Testis (tissue), 3 donors: Measurements from ENCODE around the gene PHYKPL. TPM values are rescaled to one million over a fixed set of nuclear protein-coding genes. Genes with fewer than 3 reads are reported as not detected.

Experiments used
- DNase-seq: peaks from one replicate; pipeline ENCODE4 v3.0.0-alpha.2; 2019
- H3K27ac ChIP-seq, 2 donors: fragments of 200-600 bp; sonication (generic); one replicate each; pipeline ENCODE4 v1.5.1; 2019
- H3K27me3 ChIP-seq: fragments of 200-600 bp; sonication (generic); one replicate; pipeline ENCODE4 v1.5.1; 2019
- H3K36me3 ChIP-seq: fragments of 200-600 bp; sonication (generic); one replicate; pipeline ENCODE4 v1.5.1; 2017; ENCODE audit warnings: low read depth; ENCODE audit errors: missing control alignments
- H3K4me1 ChIP-seq: fragments of 200-600 bp; sonication (generic); one replicate; pipeline ENCODE4 v1.5.1; 2019
- H3K4me3 ChIP-seq, 2 donors: fragments of 200-600 bp; sonication (generic); one replicate each; pipeline ENCODE4 v1.5.1; 2017 to 2019
- H3K9me3 ChIP-seq: fragments of 200-600 bp; sonication (generic); one replicate; pipeline ENCODE4 v1.5.1; 2017
- POLR2A ChIP-seq: fragments of 450-650 bp; IDR thresholded peaks from one replicate; pipeline ENCODE4 v1.6.1; 2017; ENCODE audit warnings: antibody characterized with exemption, mild to moderate bottlenecking, moderate library complexity
- WGBS, 2 donors: methylation state at CpG; one replicate each; pipeline ENCODE4 v1.1.5; 2018; 5-methylcytosine and 5-hydroxymethylcytosine counted together
- intact Hi-C: fragments of 100-400 bp; cut with DNase I; formaldehyde crosslinking; loops from one replicate; pipeline ENCODE4 v1.15.1; 2023; ENCODE audit warnings: low total_unique reads
- polyA plus RNA-seq: library from polyadenylated mRNA; stranded (reverse); fragments of 350-450 nt; fragmentation: Illumina TruSeq; extraction: RNeasy Lipid Tissue Mini Kit (QIAGEN cat#74804); gene quantifications from one replicate; pipeline ENCODE4 v1.2.3, GENCODE V29; 2014; ENCODE audit warnings: low read depth, low replicate concordance; ENCODE audit not compliant: insufficient read depth
- total RNA-seq, 2 donors: library from RNA; depleted of rRNA; stranded (reverse); fragments of >200 nt; gene quantifications; one replicate each; pipeline ENCODE4 v1.2.3, GENCODE V29; 2016
- TF ChIP-seq, protein P1 (sequence below), 3 experiments: fragments of 450-650 bp in 2 of 3; fragments of 200-600 bp in 1 of 3; sonication (generic) in 1 of 3; IDR thresholded peaks; one replicate each; pipeline ENCODE4 v1.5.1; 2016 to 2019; ENCODE audit warnings: antibody characterized with exemption in 3 of 3, mild to moderate bottlenecking in 2 of 3, moderate library complexity in 1 of 3

The PHYKPL gene
- total and polyA plus RNA-seq, 3 donors from 2014 or later: 81.7 to 122 (median 121) TPM

- Histone ChIP-seq H3K27me3 (no peaks in the 10 kb centered on the region), H3K36me3 (no peaks in the 10 kb centered on the region), H3K27ac (no peak within 1 kb of the TSS), H3K9me3 (no peaks in the 10 kb centered on the region), H3K4me3 (no peak within 1 kb of the TSS), H3K4me1 (no peaks in the 10 kb centered on the region)
- TF ChIP-seq POLR2A: no peak
- TF ChIP-seq, protein P1, sequence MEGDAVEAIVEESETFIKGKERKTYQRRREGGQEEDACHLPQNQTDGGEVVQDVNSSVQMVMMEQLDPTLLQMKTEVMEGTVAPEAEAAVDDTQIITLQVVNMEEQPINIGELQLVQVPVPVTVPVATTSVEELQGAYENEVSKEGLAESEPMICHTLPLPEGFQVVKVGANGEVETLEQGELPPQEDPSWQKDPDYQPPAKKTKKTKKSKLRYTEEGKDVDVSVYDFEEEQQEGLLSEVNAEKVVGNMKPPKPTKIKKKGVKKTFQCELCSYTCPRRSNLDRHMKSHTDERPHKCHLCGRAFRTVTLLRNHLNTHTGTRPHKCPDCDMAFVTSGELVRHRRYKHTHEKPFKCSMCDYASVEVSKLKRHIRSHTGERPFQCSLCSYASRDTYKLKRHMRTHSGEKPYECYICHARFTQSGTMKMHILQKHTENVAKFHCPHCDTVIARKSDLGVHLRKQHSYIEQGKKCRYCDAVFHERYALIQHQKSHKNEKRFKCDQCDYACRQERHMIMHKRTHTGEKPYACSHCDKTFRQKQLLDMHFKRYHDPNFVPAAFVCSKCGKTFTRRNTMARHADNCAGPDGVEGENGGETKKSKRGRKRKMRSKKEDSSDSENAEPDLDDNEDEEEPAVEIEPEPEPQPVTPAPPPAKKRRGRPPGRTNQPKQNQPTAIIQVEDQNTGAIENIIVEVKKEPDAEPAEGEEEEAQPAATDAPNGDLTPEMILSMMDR (IDR thresholded peaks at IDR 0.05): no peak
- no peak for DNase-seq
- 57 to 65% methylated on average over 10 to 27 of the region's 27 CpGs for WGBS, 2 donors
- intact Hi-C loops: no loop called here
Observed at GRCh38 chr5:178187014-178187413, 45.6 kb downstream of the PHYKPL start, which contains the start of gene GMCL2. GMCL2 (minus strand) TSS chr5:178187371; CDS start chr5:178187299, 72 bp downstream.

DNA sequence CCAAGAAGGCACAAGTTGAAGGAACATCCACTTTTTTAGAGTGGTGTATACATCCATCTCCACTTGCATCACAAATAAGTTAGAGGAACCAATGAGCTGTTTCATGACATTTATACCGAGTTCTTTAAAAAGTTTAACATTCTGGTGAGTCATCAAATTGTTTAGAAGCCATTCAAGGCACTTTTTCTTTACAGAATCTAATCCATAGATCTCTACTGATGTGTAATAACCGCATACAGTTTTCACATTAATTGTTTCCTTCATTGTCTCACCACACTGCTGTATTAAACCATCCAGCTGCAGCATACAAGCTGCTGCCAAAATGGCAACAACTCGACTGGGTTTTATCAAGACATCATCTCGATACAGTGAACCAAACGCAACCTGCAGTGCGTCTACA is 46.2 kb downstream of the PHYKPL start:
- H3K36me3 ChIP-seq: no peaks in the 10 kb centered on the region
- H3K4me1 ChIP-seq: no peaks in the 10 kb centered on the region
- no peaks in the 10 kb centered on the region for H3K27me3 ChIP-seq
- no peak overlapping the region for H3K27ac ChIP-seq
- H3K4me3 ChIP-seq: no peak overlapping the region
- 49 to 60% methylated on average over 6 of the region's 6 CpGs for WGBS, 2 donors
- TF ChIP-seq, protein P1 (IDR thresholded peaks at IDR 0.05): no peak
- TF ChIP-seq POLR2A: no peak
- intact Hi-C loops: no loop called here
- H3K9me3 ChIP-seq: no peaks in the 10 kb centered on the region
- DNase-seq: no peak

- no peak for DNase-seq
- Histone ChIP-seq H3K27me3 (no peaks in the 10 kb centered on the region), H3K9me3 (no peaks in the 10 kb centered on the region), H3K4me3 (no peak overlapping the region), H3K4me1 (no peaks in the 10 kb centered on the region), H3K36me3 (no peaks in the 10 kb centered on the region), H3K27ac (no peak overlapping the region)
- intact Hi-C loops: no loop called here
- no peak for TF ChIP-seq POLR2A
- TF ChIP-seq, protein P1 (IDR thresholded peaks at IDR 0.05): no peak
- 48 to 57% methylated on average over 4 of the region's 4 CpGs for WGBS, 2 donors
Observed at GRCh38 chr5:178182158-178182876, 50.3 kb downstream of the PHYKPL start.

DNA sequence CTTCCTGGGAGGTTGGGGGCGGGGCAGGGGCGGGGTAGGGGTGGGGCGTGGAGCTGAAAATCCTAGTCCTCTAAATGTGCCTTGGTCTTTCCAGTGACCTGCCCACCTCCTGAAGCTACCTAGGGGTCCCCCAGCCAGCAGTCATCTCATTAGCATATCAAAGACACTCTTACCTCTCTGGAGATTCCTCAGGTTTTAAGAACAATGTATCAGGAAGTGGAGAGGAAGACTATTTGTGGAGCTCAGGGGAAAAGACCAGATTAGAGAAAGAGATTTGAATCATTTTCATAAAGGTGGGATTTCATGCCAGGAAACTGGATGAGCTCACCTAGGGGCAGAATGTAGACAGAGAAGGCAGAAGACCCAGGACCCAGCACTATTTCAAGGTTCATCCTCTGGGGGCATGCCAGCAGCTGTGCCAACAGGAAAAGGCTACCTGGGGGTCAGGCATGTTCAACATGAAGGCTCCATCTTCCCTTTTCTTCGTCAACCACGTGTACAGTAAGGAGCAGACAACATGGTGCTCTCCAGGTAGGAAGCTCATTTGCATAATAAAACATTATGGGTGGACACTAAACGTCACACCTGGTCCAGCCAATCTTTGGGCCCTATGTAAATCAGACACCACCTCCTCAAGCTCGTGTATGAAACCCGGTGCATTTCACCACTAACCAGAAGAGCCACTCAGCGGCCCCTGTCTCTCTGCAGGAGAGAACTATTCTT is 52.3 kb downstream of the PHYKPL start:
- H3K27ac ChIP-seq: no peak overlapping the region
- no peaks in the 10 kb centered on the region for H3K9me3 ChIP-seq
- no peak for TF ChIP-seq POLR2A
- TF ChIP-seq, protein P1 (IDR thresholded peaks at IDR 0.05): no peak
- intact Hi-C loops: no loop called here
- H3K27me3 ChIP-seq: no peaks in the 10 kb centered on the region
- 42 to 47% methylated on average over 8 to 9 of the region's 9 CpGs for WGBS, 2 donors
- no peaks in the 10 kb centered on the region for H3K36me3 ChIP-seq
- no peaks in the 10 kb centered on the region for H3K4me1 ChIP-seq
- no peak overlapping the region for H3K4me3 ChIP-seq
- DNase-seq: no peak
